PC-9 (cell line): Measurements from ENCODE around the gene BASP1. TPM values are rescaled to one million over a fixed set of nuclear protein-coding genes. Genes with fewer than 3 reads are reported as not detected.

Experiments used
- BruUV-seq: library from RNA; stranded (reverse); fragments of 400-500 nt; replicated peaks from 2 replicates; lab custom pipeline; 2021; lab: Mats Ljungman, UMichigan
- CTCF ChIA-PET: fragments of 300-600 bp; sonication (Branson Sonifier 250); formaldehyde crosslinking; loops from one replicate; lab custom pipeline; 2022; ENCODE audit warnings: antibody characterized with exemption; lab: Charles Lee
- POLR2A ChIA-PET: fragments of 300-600 bp; sonication (Branson Sonifier 250); formaldehyde crosslinking; loops from one replicate; lab custom pipeline; 2022; ENCODE audit warnings: antibody characterized with exemption; ENCODE audit not compliant: unreplicated experiment; lab: Charles Lee
- DNase-seq, 2 experiments: peaks; one replicate each; pipeline versions ENCODE4 v3.0.0 to v3.0.0-alpha.2; 2015 to 2022; ENCODE audit warnings: mixed read lengths in 1 of 2
- H2AFZ ChIP-seq: fragments of 200-600 bp; sonication (generic); 2 replicates; pipeline ENCODE4 v1.8.1; 2017; ENCODE audit warnings: antibody characterized with exemption
- H3F3A ChIP-seq: fragments of 200-600 bp; sonication (generic); 2 replicates; pipeline ENCODE4 v1.8.1; 2017; ENCODE audit warnings: antibody characterized with exemption, mild to moderate bottlenecking, low read depth; ENCODE audit not compliant: insufficient read depth
- H3K27ac ChIP-seq: fragments of 200-600 bp; sonication (generic); 2 replicates; pipeline ENCODE4 v1.6.1; 2016; ENCODE audit warnings: mixed run types
- H3K27me3 ChIP-seq: fragments of 200-600 bp; sonication (generic); 2 replicates; pipeline ENCODE4 v1.6.1; 2016; ENCODE audit warnings: low read depth, mixed run types; ENCODE audit not compliant: insufficient read depth
- H3K36me3 ChIP-seq: fragments of 200-600 bp; sonication (generic); 2 replicates; pipeline ENCODE4 v1.6.1; 2016; ENCODE audit warnings: low read depth, mixed run types
- H3K4me1 ChIP-seq: fragments of 200-600 bp; sonication (generic); replicated peaks from 2 replicates; pipeline ENCODE4 v1.6.1; 2016; ENCODE audit warnings: mixed run types; ENCODE audit not compliant: insufficient read depth
- H3K4me2 ChIP-seq: fragments of 200-600 bp; sonication (generic); 2 replicates; pipeline ENCODE4 v1.6.1; 2017; ENCODE audit warnings: mixed run types
- H3K4me3 ChIP-seq: fragments of 200-600 bp; sonication (generic); 2 replicates; pipeline ENCODE4 v1.6.1; 2016; ENCODE audit warnings: mixed run types
- H3K79me2 ChIP-seq: fragments of 200-600 bp; sonication (generic); 2 replicates; pipeline ENCODE4 v1.6.1; 2017; ENCODE audit warnings: low read depth, mixed run types
- H3K9me2 ChIP-seq: fragments of 200-600 bp; sonication (generic); 2 replicates; pipeline ENCODE4 v1.8.1; 2017; ENCODE audit warnings: mild to moderate bottlenecking; ENCODE audit not compliant: insufficient read depth
- H3K9me3 ChIP-seq: fragments of 200-600 bp; sonication (generic); 2 replicates; pipeline ENCODE4 v1.8.1; 2016; ENCODE audit warnings: low read depth; ENCODE audit not compliant: insufficient read depth
- H4K20me1 ChIP-seq: fragments of 200-600 bp; sonication (generic); 2 replicates; pipeline ENCODE4 v1.8.1; 2017; ENCODE audit not compliant: insufficient read depth
- EZH2 ChIP-seq: fragments of 200-600 bp; sonication (generic); IDR thresholded peaks from 2 replicates; pipeline ENCODE4 v1.8.0; 2017; ENCODE audit warnings: antibody characterized with exemption, low read depth
- intact Hi-C: fragments of 100-400 bp; cut with micrococcal nuclease; formaldehyde crosslinking; loops from one replicate; pipeline ENCODE4 v1.10.0; 2022; ENCODE audit not compliant: unreplicated experiment
- total RNA-seq: library from RNA; stranded (reverse); gene quantifications from 2 replicates; pipeline ENCODE4 v1.2.3, GENCODE V29; 2021
- TF ChIP-seq, protein P1 (sequence below): fragments of 200-600 bp; sonication (generic); conservative IDR thresholded peaks from 2 replicates; pipeline ENCODE4 v1.6.1; 2017; ENCODE audit warnings: mixed run types, antibody characterized with exemption, mild to moderate bottlenecking, moderate library complexity

Gene BASP1
- total RNA-seq, 1 experiment from 2014 or later, result not detected

DNA sequence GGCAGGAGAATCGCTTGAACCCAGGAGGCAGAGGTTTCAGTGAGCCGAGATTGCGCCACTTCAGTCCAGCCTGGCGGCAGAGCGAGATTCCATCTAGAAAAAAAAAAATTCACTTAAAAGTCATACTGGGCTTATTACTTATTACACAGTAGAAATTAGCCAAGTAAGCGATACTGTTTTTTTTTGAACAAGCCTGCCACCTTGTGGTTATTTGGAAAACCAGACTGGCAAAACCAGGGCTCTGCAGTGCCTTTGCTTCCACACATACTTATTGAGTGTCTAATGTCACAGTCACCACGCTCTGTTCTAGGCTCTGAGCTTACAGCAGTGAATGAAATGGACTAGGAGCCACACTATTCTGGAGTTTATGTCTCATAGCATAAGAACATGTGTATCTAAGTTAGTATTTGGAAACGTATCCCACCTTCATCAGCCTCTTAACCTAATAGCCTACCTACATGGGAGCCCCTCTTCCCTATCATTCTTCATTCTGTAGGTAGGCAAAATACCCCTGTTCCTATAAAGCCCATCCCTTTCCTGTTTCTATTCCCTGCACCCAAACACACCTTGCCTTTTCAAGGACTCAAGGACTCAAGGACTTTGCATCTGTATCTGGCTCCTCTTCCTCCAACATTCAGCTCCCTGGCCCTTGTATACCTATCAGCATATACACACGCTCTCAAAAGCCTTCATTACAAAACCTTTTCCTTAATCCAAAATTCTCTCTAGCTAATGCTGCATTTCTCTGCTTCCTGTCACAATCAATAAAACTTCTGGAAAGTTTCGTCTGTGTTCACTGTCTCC, 13.9 kb upstream of the BASP1 start:
- Histone ChIP-seq H3K4me3 (no peak overlapping the region), H3K9me3 (no peaks in the 10 kb centered on the region), H3K4me2 (peak overlapping the region; percentile 24; the same call in 1 of the 2 replicates), H3K36me3 (no peaks in the 10 kb centered on the region), H3F3A (no peaks in the 10 kb centered on the region), H4K20me1 (no peaks in the 10 kb centered on the region), H3K79me2 (no peaks in the 10 kb centered on the region), H3K27me3 (no peaks in the 10 kb centered on the region), H3K27ac (no peak overlapping the region), H3K4me1 (no peaks in the 10 kb centered on the region), H2AFZ (no peak overlapping the region), H3K9me2 (no peaks in the 10 kb centered on the region)
- POLR2A ChIA-PET, result interaction anchor here (0.7 kb wide), 1 partner anchor 357 kb away, joined by 3 read pairs; no protein-coding TSS in a partner anchor
- TF ChIP-seq, protein P1, sequence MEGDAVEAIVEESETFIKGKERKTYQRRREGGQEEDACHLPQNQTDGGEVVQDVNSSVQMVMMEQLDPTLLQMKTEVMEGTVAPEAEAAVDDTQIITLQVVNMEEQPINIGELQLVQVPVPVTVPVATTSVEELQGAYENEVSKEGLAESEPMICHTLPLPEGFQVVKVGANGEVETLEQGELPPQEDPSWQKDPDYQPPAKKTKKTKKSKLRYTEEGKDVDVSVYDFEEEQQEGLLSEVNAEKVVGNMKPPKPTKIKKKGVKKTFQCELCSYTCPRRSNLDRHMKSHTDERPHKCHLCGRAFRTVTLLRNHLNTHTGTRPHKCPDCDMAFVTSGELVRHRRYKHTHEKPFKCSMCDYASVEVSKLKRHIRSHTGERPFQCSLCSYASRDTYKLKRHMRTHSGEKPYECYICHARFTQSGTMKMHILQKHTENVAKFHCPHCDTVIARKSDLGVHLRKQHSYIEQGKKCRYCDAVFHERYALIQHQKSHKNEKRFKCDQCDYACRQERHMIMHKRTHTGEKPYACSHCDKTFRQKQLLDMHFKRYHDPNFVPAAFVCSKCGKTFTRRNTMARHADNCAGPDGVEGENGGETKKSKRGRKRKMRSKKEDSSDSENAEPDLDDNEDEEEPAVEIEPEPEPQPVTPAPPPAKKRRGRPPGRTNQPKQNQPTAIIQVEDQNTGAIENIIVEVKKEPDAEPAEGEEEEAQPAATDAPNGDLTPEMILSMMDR, result peak; percentile 85
- no peak for TF ChIP-seq EZH2
- DNase-seq, result peak; percentile 73 to 79
- CTCF ChIA-PET, result interaction anchor here (0.6 to 1.4 kb wide), 8 partner anchors 11 to 1043 kb away, joined by 3 to 6 read pairs (median 4); no protein-coding TSS in a partner anchor
- intact Hi-C loops, result loop anchor here (1.0 to 5.0 kb wide), 7 partner anchors 412 to 1042 kb away; partner anchors contain the start of gene ZNF622
- no TSS peak for BruUV-seq

DNA sequence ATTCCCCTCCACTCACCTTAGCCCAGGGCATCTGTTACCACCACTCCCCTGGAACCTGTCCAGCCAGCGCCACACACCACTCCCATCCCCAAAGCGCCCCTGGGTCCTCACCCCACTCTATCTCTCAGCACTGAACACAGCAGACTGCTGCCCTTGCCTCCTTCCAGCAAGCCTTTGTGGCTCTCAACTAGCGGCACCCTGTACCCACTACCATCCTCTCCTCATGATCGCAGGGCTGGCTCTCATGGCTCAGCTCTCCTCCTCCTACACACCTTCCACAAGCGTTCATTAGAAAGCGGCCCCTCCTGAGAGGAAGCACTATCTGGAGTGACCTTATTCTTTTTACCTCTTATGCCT, 13.3 kb upstream of the BASP1 start:
- no peak for TF ChIP-seq EZH2
- TF ChIP-seq, protein P1, result no peak
- no peak overlapping the region for H3K27ac ChIP-seq
- H4K20me1 ChIP-seq, result no peaks in the 10 kb centered on the region
- no peak overlapping the region for H3K4me2 ChIP-seq
- CTCF ChIA-PET, result interaction anchor here (0.6 to 1.4 kb wide), 6 partner anchors 11 to 1043 kb away, joined by 3 to 6 read pairs (median 4); no protein-coding TSS in a partner anchor
- no peaks in the 10 kb centered on the region for H3K9me3 ChIP-seq
- no peak overlapping the region for H2AFZ ChIP-seq
- no peaks in the 10 kb centered on the region for H3F3A ChIP-seq
- H3K36me3 ChIP-seq, result no peaks in the 10 kb centered on the region
- no peak for DNase-seq
- intact Hi-C loops, result loop anchor here (5.0 kb wide), 1 partner anchor 737 kb away; the partner anchor contains the start of gene ZNF622
- H3K4me1 ChIP-seq, result no peaks in the 10 kb centered on the region
- POLR2A ChIA-PET, result interaction anchor here (0.7 kb wide), 1 partner anchor 357 kb away, joined by 3 read pairs; no protein-coding TSS in a partner anchor
- no peaks in the 10 kb centered on the region for H3K27me3 ChIP-seq
- no peaks in the 10 kb centered on the region for H3K79me2 ChIP-seq
- BruUV-seq, result no TSS peak
- no peak overlapping the region for H3K4me3 ChIP-seq
- H3K9me2 ChIP-seq, result no peaks in the 10 kb centered on the region

DNA sequence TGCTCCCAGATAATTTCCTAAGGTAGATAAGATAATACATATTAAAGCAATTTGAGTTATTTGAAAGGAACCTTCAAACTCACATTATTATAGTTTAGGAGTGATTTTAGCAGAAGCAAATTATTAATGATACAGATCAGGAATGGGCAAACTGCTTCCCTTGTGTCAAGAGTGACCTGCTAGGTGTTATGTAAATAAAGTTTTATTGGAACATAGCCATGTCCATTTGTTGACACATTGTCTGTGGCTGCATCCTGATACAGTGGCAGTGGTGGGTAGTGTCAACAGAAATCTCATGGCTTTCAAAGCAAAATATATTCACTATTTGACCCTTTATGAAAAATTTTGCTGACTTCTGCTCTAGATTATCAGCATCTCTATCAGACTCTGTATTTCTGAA, 11.4 kb upstream of the BASP1 start:
- Histone ChIP-seq H3K79me2 (no peaks in the 10 kb centered on the region), H4K20me1 (no peaks in the 10 kb centered on the region), H3K36me3 (no peaks in the 10 kb centered on the region), H3K4me3 (no peak overlapping the region), H3K4me2 (no peak overlapping the region), H3K9me2 (no peaks in the 10 kb centered on the region), H3K9me3 (no peaks in the 10 kb centered on the region), H3F3A (no peaks in the 10 kb centered on the region), H3K4me1 (no peaks in the 10 kb centered on the region), H3K27me3 (no peaks in the 10 kb centered on the region), H3K27ac (no peak overlapping the region), H2AFZ (no peak overlapping the region)
- TF ChIP-seq, protein P1, result no peak
- no peak for TF ChIP-seq EZH2
- no TSS peak for BruUV-seq
- CTCF ChIA-PET, result no interaction called here
- DNase-seq, result no peak
- POLR2A ChIA-PET, result no interaction called here
- intact Hi-C loops, result no loop called here
